ENCODE measurements around the gene RCOR2.

RCOR2 gene

DNA sequence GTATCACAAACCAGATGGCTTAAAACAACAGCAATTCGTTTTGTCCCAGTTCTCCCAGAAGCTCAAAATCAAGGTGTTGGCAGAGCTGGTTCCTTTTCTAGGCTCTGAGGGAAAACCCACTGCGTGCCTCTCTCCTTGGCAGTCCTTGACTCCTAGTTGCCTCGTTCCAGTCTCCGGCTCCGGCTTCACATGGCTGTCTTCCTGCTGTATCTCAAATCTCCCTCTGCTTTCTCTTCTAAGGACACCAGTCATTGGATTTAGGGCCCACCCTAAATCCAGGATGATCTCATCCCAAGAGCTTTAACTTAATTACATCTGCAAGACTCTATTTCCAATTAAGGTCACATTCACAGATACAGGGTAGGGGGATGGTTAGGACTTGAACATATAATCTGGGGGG lies 12.7 kb upstream of the RCOR2 start:
- Histone ChIP-seq H3K9me3 (ENCODE audit: control extremely low read depth in 1 of 5, control insufficient read depth in 4 of 5, insufficient read depth in 2 of 5, low read depth in 1 of 5, low read length in 4 of 5) (no peaks in the 10 kb centered on the region), H3K4me1 (ENCODE audit: control extremely low read depth in 1 of 4, control insufficient read depth in 4 of 4, insufficient read depth in 4 of 4, low read length in 3 of 4) (no peaks in the 10 kb centered on the region), H3K27me3 (replicated peaks in 2 of 5; ENCODE audit: control insufficient read depth in 4 of 5, insufficient read depth in 5 of 5, low read length in 4 of 5) (peaks cover 0 to 2% (median 0%) of the 10 kb centered on the region in 5 experiments), H3K4me3 (ENCODE audit: control insufficient read depth in 1 of 7, extremely low read depth in 1 of 7, insufficient read depth in 4 of 7, low read depth in 2 of 7, low read length in 6 of 7) (no peak overlapping the region), H3K27ac (ENCODE audit: insufficient read depth in 1 of 2, low read depth in 1 of 2, low read length in 2 of 2, poor library complexity in 1 of 2, severe bottlenecking in 2 of 2) (no peak overlapping the region), H3K36me3 (ENCODE audit: control insufficient read depth in 4 of 4, insufficient read depth in 4 of 4, low read length in 3 of 4) (no peaks in the 10 kb centered on the region)
- POLR2A ChIA-PET, result no interaction called here
- CTCF ChIA-PET, result interaction anchor here (0.8 to 1.1 kb wide), 3 partner anchors 8 to 93 kb away, joined by 3 read pairs; no protein-coding TSS in a partner anchor
- DNase-seq, result no peak
- 96% methylated on average over 5 of the region's 5 CpGs for WGBS (ENCODE audit: insufficient coverage)

GRCh38 chr11:63923319-63923718 lies 6.4 kb upstream of the RCOR2 start:
- ChIA-PET CTCF (interaction anchor here (1.0 to 1.3 kb wide), 3 partner anchors 17 to 39 kb away, joined by 3 read pairs; no protein-coding TSS in a partner anchor), POLR2A (interaction anchor here (0.6 kb wide), 1 partner anchor 445 kb away, joined by 3 read pairs; no protein-coding TSS in a partner anchor)
- Histone ChIP-seq H3K36me3 (ENCODE audit: control insufficient read depth in 4 of 4, insufficient read depth in 4 of 4, low read length in 3 of 4) (no peaks in the 10 kb centered on the region), H3K9me3 (ENCODE audit: control extremely low read depth in 1 of 5, control insufficient read depth in 4 of 5, insufficient read depth in 2 of 5, low read depth in 1 of 5, low read length in 4 of 5) (no peaks in the 10 kb centered on the region), H3K27ac (ENCODE audit: insufficient read depth in 1 of 2, low read depth in 1 of 2, low read length in 2 of 2, poor library complexity in 1 of 2, severe bottlenecking in 2 of 2) (no peak overlapping the region), H3K27me3 (replicated peaks in 2 of 5; ENCODE audit: control insufficient read depth in 4 of 5, insufficient read depth in 5 of 5, low read length in 4 of 5) (peaks cover 0 to 2% (median 0%) of the 10 kb centered on the region in 5 experiments), H3K4me1 (ENCODE audit: control extremely low read depth in 1 of 4, control insufficient read depth in 4 of 4, insufficient read depth in 4 of 4, low read length in 3 of 4) (peaks cover 0 to 20% (median 15%) of the 10 kb centered on the region in 4 experiments), H3K4me3 (ENCODE audit: control insufficient read depth in 1 of 7, extremely low read depth in 1 of 7, insufficient read depth in 4 of 7, low read depth in 2 of 7, low read length in 6 of 7) (no peak overlapping the region)
- 87% methylated on average over 4 of the region's 4 CpGs for WGBS (ENCODE audit: insufficient coverage)
- DNase-seq, result no peak

- H3K27ac ChIP-seq (ENCODE audit: insufficient read depth in 1 of 2, low read depth in 1 of 2, low read length in 2 of 2, poor library complexity in 1 of 2, severe bottlenecking in 2 of 2), result no peak overlapping the region
- H3K9me3 ChIP-seq (ENCODE audit: control extremely low read depth in 1 of 5, control insufficient read depth in 4 of 5, insufficient read depth in 2 of 5, low read depth in 1 of 5, low read length in 4 of 5), result no peaks in the 10 kb centered on the region
- H3K27me3 ChIP-seq (replicated peaks in 2 of 5; ENCODE audit: control insufficient read depth in 4 of 5, insufficient read depth in 5 of 5, low read length in 4 of 5), result peaks cover 0 to 6% (median 0%) of the 10 kb centered on the region in 5 experiments
- H3K4me3 ChIP-seq (ENCODE audit: control insufficient read depth in 1 of 7, extremely low read depth in 1 of 7, insufficient read depth in 4 of 7, low read depth in 2 of 7, low read length in 6 of 7), result no peak overlapping the region
- H3K36me3 ChIP-seq (ENCODE audit: control insufficient read depth in 4 of 4, insufficient read depth in 4 of 4, low read length in 3 of 4), result no peaks in the 10 kb centered on the region
- no peak for DNase-seq
- WGBS (ENCODE audit: insufficient coverage), result 100% methylated on average over 2 of the region's 2 CpGs
- CTCF ChIA-PET, result interaction anchor here (1.0 to 1.4 kb wide), 3 partner anchors 17 to 49 kb away, joined by 3 to 4 read pairs (median 3); no protein-coding TSS in a partner anchor
- peaks cover 0 to 26% (median 20%) of the 10 kb centered on the region in 4 experiments for H3K4me1 ChIP-seq (ENCODE audit: control extremely low read depth in 1 of 4, control insufficient read depth in 4 of 4, insufficient read depth in 4 of 4, low read length in 3 of 4)
- POLR2A ChIA-PET, result no interaction called here
Measured at GRCh38 chr11:63922673-63923192, 5.8 kb upstream of the RCOR2 start.

- Histone ChIP-seq H3K27me3 (replicated peaks in 2 of 5; ENCODE audit: control insufficient read depth in 4 of 5, insufficient read depth in 5 of 5, low read length in 4 of 5) (peaks cover 0 to 13% (median 0%) of the 10 kb centered on the region in 5 experiments), H3K9me3 (ENCODE audit: control extremely low read depth in 1 of 5, control insufficient read depth in 4 of 5, insufficient read depth in 2 of 5, low read depth in 1 of 5, low read length in 4 of 5) (no peaks in the 10 kb centered on the region), H3K4me1 (ENCODE audit: control extremely low read depth in 1 of 4, control insufficient read depth in 4 of 4, insufficient read depth in 4 of 4, low read length in 3 of 4) (peaks cover 0 to 39% (median 34%) of the 10 kb centered on the region in 4 experiments), H3K4me3 (ENCODE audit: control insufficient read depth in 1 of 7, extremely low read depth in 1 of 7, insufficient read depth in 4 of 7, low read depth in 2 of 7, low read length in 6 of 7) (no peak overlapping the region), H3K27ac (ENCODE audit: insufficient read depth in 1 of 2, low read depth in 1 of 2, low read length in 2 of 2, poor library complexity in 1 of 2, severe bottlenecking in 2 of 2) (no peak overlapping the region), H3K36me3 (ENCODE audit: control insufficient read depth in 4 of 4, insufficient read depth in 4 of 4, low read length in 3 of 4) (no peaks in the 10 kb centered on the region)
- ChIA-PET POLR2A (no interaction called here), CTCF (interaction anchor here (0.8 to 2.3 kb wide), 11 partner anchors 9 to 91 kb away, joined by 3 to 8 read pairs (median 4); no protein-coding TSS in a partner anchor)
- DNase-seq, result peak in 2 of 3 donors; percentile 25 to 36
- WGBS (ENCODE audit: insufficient coverage), result 65% methylated on average over 11 of the region's 14 CpGs
Measured at GRCh38 chr11:63920939-63921417, 4.0 kb upstream of the RCOR2 start.

- ChIA-PET CTCF (interaction anchor here (0.8 to 2.3 kb wide), 9 partner anchors 11 to 152 kb away, joined by 3 to 8 read pairs (median 5); partner anchors contain the start of gene ZFTA), POLR2A (interaction anchor here (0.6 kb wide), 1 partner anchor 42 kb away, joined by 3 read pairs; no protein-coding TSS in a partner anchor)
- Histone ChIP-seq H3K27me3 (replicated peaks in 2 of 5; ENCODE audit: control insufficient read depth in 4 of 5, insufficient read depth in 5 of 5, low read length in 4 of 5) (peaks cover 0 to 18% (median 0%) of the 10 kb centered on the region in 5 experiments), H3K4me3 (ENCODE audit: control insufficient read depth in 1 of 7, extremely low read depth in 1 of 7, insufficient read depth in 4 of 7, low read depth in 2 of 7, low read length in 6 of 7) (no peak overlapping the region), H3K4me1 (ENCODE audit: control extremely low read depth in 1 of 4, control insufficient read depth in 4 of 4, insufficient read depth in 4 of 4, low read length in 3 of 4) (peaks cover 0 to 45% (median 37%) of the 10 kb centered on the region in 4 experiments), H3K36me3 (ENCODE audit: control insufficient read depth in 4 of 4, insufficient read depth in 4 of 4, low read length in 3 of 4) (no peaks in the 10 kb centered on the region), H3K27ac (ENCODE audit: insufficient read depth in 1 of 2, low read depth in 1 of 2, low read length in 2 of 2, poor library complexity in 1 of 2, severe bottlenecking in 2 of 2) (no peak overlapping the region), H3K9me3 (ENCODE audit: control extremely low read depth in 1 of 5, control insufficient read depth in 4 of 5, insufficient read depth in 2 of 5, low read depth in 1 of 5, low read length in 4 of 5) (no peaks in the 10 kb centered on the region)
- 90% methylated on average over 6 of the region's 22 CpGs for WGBS (ENCODE audit: insufficient coverage)
- DNase-seq, result no peak
Measured at GRCh38 chr11:63920126-63920938, 3.4 kb upstream of the RCOR2 start.

GRCh38 chr11:63919267-63920125 lies 2.5 kb upstream of the RCOR2 start:
- H3K4me3 ChIP-seq (ENCODE audit: control insufficient read depth in 1 of 7, extremely low read depth in 1 of 7, insufficient read depth in 4 of 7, low read depth in 2 of 7, low read length in 6 of 7), result peak overlapping the region in 4 of 7 experiments; percentile 32 to 74 (median 52)

More at GRCh38 chr11:63919267-63920125, 2.5 kb upstream of the RCOR2 start:
- ChIA-PET POLR2A (interaction anchor here (0.6 kb wide), 1 partner anchor 43 kb away, joined by 3 read pairs; no protein-coding TSS in a partner anchor), CTCF (interaction anchor here (0.7 to 2.3 kb wide), 7 partner anchors 10 to 151 kb away, joined by 3 to 8 read pairs (median 4); partner anchors contain the start of gene ZFTA)
- H3K27ac ChIP-seq (ENCODE audit: insufficient read depth in 1 of 2, low read depth in 1 of 2, low read length in 2 of 2, poor library complexity in 1 of 2, severe bottlenecking in 2 of 2), result no peak overlapping the region
- no peak for DNase-seq
- WGBS (ENCODE audit: insufficient coverage), result 40% methylated on average over 23 of the region's 41 CpGs
- no peaks in the 10 kb centered on the region for H3K36me3 ChIP-seq (ENCODE audit: control insufficient read depth in 4 of 4, insufficient read depth in 4 of 4, low read length in 3 of 4)
- H3K4me1 ChIP-seq (ENCODE audit: control extremely low read depth in 1 of 4, control insufficient read depth in 4 of 4, insufficient read depth in 4 of 4, low read length in 3 of 4), result peaks cover 0 to 50% (median 40%) of the 10 kb centered on the region in 4 experiments
- peaks cover 0 to 22% (median 0%) of the 10 kb centered on the region in 5 experiments for H3K27me3 ChIP-seq (replicated peaks in 2 of 5; ENCODE audit: control insufficient read depth in 4 of 5, insufficient read depth in 5 of 5, low read length in 4 of 5)
- no peaks in the 10 kb centered on the region for H3K9me3 ChIP-seq (ENCODE audit: control extremely low read depth in 1 of 5, control insufficient read depth in 4 of 5, insufficient read depth in 2 of 5, low read depth in 1 of 5, low read length in 4 of 5)
